Kasumi-1 (cell line): ENCODE measurements around the gene PLA2G3.
"Not testable (repeated sequence)": the region's sequence is repeated elsewhere in the genome, so short reads cannot be mapped to it uniquely, and the experiment has no call there.

Experiments
- DNase-seq, 2 experiments: peaks; one replicate each; lab custom pipeline; 2025; lab: John Stamatoyannopoulos, UW

Gene PLA2G3

DNA sequence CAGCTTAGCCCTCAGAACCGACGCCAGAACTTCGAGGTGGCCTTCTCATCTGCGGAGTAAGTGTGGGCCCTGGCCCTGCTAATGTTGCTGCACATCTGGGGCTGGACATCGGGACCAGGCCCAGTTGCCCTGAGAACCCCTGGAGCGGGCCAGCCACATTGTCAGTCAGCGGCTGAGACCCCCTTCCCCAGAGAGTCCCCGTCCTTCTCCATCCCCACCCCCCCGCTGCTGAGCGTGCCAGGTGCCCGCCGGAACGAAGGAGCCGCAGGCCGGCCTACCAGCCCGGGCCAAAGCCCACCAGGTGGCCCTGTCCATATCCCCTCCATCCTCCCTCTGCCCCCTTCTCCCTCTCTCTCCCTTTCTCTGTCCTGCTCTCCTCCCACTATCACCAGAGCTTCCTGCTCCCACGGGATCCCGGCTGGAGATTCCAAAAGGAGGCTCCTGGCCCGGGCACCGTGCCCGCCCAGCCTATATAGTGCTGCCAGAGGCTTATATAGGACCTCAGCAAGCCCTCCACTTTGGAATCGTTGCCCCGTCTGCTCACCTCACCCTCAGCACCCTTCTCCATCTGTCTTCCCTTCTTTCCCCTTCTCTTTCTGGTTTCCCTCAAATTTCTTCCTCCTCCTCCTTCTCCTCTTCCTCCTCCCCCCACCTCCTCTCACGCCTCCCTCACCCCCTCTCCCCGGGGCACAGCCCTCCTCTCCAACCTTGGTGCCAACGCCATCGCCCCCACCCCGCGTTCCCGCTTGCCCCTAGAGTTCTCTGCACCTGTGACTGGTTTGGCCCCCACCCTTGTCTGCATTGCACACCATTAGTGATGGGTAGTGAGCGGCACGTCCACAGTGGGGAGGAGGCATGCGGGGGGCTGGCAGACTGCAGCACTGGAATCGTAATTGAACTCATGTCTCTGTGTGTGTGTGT is 40.2 kb downstream of the PLA2G3 start:
- DNase-seq: no peak

DNA sequence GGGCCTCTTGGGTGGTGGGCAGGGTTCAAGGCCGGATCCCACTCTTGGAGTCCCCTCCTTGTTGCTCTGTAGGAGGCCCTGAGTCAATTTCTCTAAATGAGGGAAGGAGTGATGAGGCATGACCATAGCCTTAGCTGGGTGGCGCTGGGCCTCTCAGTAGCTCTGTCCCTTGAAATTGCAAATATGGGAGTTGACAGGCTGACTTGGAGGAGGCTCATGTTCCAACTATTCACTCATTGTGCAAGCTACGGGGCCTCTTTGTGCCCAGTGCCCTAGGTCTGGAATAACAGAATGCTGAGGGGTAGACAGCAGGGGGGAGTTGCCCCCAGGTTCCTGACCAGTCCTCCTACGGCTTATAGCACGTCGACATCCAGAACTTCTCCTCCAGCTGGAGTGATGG is 40.9 kb downstream of the PLA2G3 start:
- no peak for DNase-seq

DNA sequence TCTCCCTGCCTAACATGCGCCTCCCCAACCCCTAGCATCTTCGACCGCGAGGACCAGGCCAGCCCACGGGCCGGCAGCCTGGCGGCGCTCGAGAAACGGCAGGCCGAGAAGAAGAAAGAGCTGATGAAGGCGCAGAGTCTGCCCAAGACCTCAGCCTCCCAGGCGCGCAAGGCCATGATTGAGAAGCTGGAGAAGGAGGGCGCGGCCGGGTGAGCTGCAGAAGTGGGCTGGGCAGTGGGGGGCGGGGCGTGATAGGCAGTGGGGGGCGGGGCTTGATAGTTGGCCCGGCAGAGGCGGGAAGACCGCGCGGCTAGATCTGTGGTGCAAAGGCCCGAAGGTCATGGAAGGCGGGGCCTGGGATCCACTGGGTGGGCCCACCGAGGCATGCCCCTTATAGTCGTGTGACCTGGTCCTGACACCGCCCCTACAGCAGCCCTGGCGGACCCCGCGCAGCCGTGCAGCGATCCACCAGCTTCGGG is 41.6 kb downstream of the PLA2G3 start:
- no peak for DNase-seq

DNA sequence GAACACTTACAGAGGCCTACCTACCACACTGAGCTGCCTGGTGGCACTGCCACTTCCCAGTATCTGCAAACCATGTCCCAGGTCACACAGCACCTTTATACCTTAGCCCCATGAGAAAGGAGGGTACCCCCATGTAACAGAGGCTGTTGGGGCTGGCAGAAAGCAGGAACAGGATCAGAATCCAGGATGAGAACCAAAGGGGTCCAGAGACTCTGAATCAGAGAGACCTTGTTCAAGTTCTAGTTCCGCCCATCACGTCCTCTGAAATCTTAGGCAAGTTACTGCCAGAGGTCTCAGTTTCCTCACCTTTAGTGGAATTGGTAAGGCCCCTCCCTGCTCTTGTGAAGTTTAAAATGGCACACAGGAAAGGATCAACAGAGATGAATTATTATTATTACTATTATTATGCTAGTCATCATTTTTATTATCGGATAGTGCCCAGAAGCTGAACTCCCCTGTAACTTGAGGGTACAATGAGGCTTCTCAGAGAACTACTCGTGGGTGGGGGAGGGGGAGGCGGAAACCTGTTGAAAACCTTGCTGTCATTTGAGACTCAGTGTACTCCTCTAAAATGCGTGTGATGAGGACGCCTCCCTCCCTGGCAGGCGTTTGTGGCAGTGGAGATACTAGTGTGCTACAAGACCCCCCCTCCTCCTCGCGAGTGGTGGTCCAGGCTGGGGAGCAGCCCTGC is 42.2 kb downstream of the PLA2G3 start:
- no peak for DNase-seq

DNA sequence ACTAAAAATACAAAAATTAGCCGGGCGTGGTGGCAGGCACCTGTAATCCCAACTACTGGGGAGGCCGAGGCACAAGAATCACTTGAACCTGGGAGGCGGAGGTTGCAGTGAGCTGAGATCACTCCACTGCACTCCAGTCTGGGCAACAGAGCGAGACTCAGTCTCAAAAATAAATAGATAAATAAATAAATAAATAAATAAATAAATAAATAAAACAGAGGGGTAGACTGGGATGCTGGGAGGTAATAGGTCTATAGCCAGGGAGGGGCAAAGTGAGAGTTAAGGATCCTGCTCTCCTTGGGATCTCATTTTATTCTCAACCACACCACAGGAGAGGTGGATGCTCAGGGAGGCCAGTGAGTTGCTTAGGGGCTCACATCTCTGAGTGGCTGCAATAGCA is 42.8 kb downstream of the PLA2G3 start:
- DNase-seq: not testable (repeated sequence)

DNA sequence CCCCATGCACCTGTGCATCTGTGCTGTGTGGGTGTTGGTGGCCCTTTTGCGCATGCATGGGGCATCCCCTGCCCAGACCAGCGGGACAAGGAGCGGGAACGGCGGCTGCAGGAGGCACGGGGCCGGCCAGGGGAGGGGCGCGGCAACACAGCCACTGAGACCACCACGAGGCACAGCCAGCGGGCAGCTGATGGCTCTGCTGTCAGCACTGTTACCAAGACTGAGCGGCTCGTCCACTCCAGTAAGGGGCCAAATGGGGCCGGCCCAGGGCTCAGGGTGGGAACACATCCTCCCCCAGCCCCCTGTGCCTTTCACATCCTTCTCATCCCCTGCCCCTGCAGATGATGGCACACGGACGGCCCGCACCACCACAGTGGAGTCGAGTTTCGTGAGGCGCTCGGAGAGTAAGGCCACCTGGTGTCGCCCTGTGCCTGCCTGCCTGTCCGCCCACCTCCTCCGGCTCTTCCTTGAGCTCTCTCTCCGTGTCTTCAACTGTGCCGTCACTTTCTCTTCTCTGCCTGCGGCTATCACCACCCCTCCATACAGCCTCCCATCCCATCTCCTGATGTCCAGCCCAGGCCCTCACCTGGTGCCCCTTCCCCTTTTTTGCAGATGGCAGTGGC is 43.5 kb downstream of the PLA2G3 start:
- no peak for DNase-seq

DNA sequence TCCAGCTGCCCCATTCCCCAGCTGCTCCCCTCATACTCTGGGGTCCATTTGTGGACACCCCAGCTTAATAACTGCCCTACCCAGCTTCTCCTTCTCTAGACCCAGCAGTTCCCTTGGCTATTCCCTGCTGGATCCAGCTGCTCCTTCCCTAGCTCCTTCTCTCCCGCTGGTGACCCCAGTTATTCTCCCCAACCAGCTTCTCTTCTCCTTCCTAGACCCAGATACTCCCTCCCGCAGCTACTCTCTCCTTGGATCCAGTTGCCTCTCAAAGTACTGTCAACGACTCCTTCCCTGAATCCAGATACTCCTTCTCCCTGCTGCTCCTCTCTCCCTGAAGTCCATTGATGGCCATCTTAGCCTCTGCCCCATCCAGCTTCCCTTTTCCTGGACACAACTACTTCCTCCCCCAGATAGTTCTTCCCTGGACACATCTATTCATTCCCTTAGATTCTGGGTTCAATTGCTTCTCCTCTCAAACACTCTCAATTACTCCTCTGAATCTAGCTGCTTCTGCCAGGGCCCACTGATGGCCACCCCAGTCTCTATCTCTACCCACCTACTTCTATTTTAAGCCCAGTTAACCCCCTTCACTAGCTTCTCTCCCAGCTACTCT is 44.6 kb downstream of the PLA2G3 start:
- no peak for DNase-seq

DNA sequence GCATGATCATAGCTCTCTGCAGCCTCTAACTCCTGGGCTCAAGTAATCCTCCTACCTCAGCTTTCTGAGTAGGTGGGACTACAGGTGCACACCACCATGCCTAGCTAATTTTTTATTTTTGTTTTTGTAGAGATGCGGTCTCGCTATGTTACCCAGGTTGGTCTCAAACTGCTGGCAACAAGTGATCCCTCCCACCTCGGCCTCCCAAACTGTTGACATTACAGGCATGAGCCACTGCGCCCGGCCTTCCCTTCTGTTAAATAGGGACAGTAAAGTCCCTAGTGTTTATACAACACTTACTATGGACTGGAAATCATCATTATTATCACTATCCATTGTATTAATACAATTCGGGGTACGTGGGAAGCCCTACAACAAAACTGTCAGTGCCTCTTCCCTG is 45.6 kb downstream of the PLA2G3 start:
- DNase-seq: no peak

DNA sequence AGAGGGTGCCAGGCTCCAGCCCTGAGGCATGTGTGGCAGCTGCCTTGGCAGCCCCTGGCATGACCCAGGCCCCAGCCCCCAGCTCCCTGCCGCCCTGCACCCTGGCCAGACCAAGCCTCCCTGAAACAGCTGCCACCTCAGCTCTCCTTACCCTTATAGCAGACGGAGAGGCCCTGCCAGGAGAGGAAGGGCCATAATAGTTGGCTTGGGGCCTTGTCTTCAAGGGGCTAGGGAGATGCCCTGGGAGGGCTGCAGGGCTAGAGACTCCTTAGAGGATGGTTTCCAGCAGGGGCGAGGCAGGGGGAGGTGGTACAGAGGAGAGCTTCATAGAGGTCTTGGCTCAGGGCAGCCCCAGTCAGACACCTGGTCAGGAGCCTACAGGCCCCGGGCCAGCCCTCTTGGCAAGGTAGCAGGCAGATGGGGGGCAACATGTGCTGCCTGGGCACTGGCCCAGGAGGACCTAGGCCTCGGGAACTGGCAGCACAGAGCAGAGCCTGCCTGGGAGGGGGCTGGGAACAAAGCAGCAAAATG is 46.2 kb downstream of the PLA2G3 start:
- DNase-seq: no peak

DNA sequence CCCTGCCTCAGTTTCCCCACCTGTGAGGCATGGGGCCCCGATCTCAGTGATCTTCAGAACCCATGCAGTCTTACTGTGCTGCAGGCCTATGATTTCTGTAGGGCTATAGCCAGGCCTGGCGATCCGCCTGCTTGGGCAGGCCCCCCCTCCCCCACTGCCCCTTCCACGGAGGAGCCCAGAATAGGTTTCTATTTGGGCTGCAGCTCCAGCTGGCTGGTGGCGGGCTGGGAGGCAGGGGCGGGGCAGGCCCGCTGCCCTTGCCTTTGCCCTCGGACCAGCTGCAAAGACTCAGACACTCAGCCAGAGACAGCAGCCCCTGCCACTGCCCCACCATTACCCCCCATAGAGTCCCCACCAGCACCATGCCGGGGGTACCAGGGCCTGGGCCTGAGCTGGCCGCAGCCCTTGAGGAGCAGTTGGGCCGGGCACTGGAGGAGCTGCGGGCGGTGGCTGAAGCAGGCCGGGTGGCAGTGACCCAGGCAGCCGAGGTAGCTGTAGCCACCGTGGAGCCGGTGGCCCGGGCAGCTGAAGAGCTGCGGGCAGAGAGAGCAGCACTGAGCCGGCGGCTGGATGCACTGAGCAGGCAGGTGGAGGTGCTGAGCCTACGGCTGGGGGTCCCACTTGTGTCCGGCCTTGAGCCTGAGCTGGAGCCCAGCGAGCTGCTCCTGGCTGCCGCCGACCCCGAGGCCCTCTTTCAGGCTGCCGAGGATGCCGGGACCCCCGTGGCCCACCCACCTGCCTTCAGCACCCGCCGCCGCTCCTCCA is 47.0 kb downstream of the PLA2G3 start:
- no peak for DNase-seq

DNA sequence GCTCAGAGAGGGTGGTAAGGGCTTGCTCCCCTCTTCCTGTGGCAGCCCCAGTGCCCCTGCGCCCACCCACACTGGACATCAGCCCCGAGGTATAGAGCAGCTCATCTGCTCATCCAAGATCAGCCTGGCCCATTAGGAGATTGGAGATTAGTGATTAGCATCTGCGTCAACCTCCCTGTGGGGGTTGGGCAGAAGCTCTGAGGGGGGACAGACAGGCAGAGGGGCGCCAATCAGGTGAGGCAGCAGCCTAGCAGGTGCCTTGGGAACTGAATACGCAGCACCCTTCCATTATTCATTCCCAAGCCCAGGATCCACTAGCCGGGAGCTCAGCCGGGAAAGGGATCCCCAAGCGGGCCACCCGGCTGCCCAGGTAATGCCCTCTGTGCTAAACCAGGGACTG is 48.1 kb downstream of the PLA2G3 start:
- no peak for DNase-seq

DNA sequence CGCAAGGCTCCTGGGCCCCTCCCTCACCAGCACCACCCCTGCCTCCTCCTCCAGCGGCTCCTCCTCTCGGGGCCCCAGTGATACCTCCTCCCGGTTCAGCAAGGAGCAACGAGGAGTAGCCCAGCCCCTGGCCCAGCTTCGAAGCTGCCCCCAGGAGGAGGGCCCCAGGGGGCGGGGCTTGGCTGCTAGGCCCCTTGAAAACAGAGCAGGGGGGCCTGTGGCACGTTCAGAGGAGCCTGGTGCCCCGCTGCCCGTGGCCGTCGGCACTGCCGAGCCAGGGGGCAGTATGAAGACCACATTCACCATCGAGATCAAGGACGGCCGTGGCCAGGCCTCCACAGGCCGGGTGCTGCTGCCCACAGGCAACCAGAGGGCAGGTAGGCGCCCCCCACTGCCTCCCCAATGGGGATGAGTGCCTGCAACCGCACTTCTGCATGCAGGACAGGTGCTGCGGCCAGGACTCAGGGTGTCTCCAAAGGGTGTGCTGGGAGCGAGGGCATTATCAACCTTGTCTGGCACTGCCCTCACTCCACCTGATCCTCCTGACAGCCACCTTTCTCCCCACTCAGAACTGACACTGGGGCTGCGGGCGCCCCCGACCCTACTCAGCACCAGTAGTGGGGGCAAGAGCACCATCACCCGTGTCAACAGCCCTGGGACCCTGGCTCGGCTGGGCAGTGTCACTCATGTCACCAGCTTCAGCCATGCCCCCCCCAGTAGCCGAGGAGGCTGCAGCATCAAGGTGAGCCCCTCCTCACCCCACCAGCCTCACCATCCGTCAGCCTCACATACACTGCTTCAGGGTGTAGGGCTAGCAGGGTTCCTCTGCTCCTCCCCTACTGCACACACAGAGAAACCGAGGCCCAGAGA is 49.0 kb downstream of the PLA2G3 start:
- no peak for DNase-seq

DNA sequence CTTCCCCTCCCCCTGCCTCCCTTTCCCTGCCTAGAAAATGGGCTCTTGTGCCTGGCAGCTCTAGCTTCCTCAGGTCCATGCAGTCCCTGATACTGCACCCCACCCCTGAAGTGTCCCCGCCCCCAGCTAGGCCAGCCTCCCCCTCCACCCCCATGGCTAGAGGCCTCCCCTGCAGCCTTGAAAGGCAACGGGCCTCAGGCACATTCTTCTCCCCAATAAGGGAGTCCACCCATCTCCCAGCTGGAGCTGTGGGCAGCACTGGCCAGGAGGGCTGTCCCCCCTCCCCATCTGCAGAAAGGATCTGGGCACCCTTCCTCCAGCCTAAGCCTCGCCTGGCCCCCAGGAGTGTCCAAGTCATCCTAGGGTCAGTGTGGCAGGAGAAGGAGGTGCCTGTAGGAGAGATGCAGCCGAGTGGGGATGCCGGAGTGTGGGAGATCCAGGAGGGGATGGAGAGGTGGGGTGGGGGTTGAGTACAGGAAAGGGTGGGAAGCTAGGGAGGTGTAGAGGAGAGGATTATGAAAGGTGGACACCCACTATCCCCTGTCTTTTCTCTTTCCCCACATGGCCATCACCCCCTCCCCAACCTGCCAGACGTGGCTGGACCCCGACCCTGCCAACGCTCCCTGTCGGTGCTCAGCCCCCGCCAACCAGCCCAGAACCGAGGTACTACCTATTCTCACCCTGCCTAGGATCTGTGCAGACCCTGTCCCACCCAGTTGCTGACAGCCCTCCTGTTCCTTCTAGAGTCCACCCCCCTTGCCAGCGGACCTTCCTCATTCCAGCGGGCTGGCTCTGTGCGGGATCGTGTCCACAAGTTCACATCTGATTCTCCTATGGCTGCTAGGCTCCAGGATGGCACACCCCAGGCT is 49.9 kb downstream of the PLA2G3 start:
- DNase-seq: no peak

DNA sequence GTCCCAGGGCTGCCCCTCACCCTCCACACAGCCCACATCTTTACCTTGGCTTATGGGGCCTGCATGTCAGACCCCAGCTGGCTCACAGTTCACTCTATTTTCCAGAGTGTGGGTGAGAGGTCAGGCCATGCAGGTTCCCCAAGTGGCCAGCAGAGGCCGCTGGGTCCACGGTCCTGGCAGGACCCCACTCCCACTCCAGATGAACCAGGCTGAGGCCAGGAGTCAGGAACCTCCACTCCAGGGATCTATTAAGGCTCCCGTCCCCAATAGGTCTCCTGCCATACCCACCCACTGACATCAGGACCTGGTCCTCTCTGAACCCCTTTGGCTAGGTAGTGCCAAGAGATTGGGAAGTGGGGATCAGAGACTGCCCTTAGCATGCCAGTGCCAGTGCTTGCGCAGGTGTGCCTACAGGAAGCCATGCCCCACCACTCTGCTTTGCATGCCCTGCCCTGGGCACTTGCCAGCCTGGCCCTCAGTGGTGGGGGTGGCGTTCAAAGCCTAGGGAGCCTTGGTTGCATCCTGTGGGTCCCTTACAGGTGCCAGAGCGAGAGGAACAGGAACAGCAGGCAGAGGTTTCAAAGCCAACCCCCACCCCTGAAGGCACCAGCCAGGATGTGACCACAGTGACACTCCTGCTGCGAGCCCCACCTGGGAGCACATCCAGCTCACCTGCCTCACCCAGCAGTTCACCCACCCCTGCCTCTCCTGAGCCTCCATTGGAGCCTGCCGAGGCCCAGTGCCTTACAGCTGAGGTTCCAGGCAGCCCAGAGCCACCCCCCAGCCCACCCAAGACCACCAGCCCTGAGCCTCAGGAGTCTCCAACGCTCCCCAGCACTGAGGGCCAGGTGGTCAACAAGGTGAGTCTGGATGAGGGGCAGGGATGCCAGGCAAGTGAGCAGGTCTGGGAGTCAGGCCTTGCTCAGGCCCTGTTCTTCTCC is 50.9 kb downstream of the PLA2G3 start:
- DNase-seq: peak; percentile 28 to 39

DNA sequence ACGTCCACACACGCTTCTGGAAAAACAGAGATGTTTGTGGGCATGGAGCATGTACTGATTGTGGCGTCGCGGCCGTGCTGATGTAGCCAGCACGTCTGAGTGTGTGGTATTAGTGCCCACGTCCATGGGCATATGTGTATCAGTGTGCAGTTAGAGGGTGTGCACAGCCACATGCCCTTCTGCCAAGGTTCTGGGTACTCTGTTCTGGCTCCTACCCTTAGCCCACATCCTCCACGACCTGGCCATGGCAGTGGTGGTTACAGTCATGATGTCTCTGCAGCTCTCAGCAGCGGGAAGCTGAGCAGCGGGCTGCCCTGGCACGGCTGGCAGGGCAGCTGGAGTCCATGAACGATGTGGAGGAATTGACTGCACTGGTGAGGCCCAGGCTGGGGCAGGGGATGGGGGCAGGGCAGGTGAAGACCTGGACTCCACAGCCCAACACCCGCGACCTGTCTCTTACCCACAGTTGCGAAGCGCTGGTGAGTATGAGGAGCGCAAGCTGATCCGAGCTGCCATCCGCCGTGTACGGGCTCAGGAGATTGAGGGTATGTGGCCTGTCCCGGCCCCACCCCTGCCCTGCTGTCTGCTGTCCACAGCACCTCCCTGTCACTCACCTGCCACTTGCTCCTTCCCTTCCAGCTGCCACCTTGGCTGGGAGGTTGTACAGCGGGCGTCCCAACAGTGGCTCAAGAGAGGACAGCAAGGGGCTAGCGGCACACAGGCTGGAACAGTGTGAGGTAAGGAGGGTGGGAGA is 51.9 kb downstream of the PLA2G3 start:
- no peak for DNase-seq

DNA sequence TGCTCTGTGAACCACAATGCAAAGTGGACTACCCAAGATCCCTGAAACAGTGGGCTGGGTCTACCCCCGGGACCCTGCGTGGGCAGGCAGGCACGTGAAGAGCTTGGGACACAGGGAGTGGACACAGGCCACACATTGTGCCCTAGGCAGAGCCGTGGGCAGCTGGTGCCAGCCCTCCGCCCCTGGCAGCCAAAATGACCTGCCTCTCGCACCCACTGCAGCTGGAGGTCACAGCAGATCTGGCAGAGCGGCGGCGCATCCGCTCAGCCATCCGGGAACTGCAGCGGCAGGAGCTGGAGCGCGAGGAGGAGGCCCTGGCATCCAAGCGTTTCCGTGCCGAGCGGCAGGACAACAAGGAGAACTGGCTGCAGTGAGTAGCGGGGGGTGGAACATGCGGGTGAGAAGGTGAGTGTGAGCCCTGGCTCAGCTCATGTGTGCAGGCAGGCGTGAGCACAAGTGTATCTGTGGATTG is 52.5 kb downstream of the PLA2G3 start:
- DNase-seq: no peak

DNA sequence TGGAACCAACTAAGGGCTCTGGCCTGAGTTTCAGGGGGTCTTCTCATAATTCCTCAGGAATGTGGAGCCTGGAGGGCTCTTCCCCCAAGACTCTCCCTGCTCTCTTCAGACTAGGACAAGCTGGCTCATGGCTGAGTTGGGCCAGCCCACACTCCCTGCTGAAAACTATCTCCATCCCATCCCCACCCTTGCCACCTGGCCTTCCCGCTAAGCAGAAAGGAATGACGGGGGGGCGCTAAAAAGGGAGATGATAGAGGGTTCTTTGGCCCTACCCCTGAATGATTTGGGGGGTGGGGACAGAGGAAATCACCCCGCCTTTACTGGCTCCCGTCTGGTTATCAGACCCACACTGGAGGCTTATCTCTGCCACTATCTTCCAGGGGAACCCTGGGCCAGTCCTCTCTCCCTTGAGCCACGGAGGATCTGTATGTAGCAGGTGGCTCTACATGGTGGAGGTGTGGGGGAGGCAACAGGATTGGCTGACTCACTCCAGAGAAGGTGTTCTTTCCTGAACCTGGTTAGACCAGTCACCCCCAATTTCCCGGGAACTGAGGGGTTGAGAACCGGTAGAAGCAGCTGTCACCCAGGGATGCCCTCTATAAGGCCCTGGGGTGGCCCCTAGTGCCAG is 53.5 kb downstream of the PLA2G3 start:
- no peak for DNase-seq
